NCI-H345 treated with DMSO at 0.1 percent for 48 hours (cell line): ENCODE measurements around the gene SHMT2.

Experiments used
- DNase-seq: peaks from one replicate; lab custom pipeline; 2025; ENCODE audit not compliant: unreplicated experiment; lab: John Stamatoyannopoulos, UW

The SHMT2 gene

GRCh38 chr12:57196956-57197355, 32.6 kb upstream of the SHMT2 start:
- DNase-seq = no peak

DNA sequence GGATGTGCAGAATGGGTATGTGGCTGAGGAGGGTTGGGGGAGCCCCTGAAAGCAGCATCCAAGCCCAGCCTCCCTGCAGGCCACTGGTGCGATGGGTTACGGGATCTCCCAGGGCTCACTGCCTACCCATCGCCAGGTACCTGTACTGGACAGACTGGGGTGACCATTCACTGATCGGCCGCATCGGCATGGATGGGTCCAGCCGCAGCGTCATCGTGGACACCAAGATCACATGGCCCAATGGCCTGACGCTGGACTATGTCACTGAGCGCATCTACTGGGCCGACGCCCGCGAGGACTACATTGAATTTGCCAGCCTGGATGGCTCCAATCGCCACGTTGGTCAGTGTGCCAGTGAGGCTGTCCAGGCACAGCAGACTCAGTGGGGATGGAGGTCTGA, 31.2 kb upstream of the SHMT2 start:
- no peak for DNase-seq

- no peak for DNase-seq
Observed at GRCh38 chr12:57199191-57199590, 30.3 kb upstream of the SHMT2 start.

GRCh38 chr12:57200497-57200896, 29.0 kb upstream of the SHMT2 start:
- DNase-seq = no peak

- DNase-seq = no peak
Observed at GRCh38 chr12:57201219-57201618, 28.3 kb upstream of the SHMT2 start.

DNA sequence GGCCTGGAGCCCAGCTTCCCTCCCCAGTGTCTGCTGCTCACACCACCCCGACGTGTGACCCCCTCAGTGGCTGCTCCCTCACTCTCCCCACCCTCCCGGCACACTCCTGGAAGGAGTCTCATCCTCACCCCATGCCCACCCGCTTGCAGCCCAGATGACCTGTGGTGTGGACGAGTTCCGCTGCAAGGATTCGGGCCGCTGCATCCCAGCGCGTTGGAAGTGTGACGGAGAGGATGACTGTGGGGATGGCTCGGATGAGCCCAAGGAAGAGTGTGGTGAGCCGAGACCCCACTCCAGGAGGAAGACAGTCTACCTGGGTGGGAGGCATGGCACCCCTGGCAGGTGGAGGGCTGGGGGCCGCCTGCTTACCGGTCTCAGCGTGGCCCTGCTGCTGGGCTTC, 27.9 kb upstream of the SHMT2 start:
- DNase-seq = no peak

DNA sequence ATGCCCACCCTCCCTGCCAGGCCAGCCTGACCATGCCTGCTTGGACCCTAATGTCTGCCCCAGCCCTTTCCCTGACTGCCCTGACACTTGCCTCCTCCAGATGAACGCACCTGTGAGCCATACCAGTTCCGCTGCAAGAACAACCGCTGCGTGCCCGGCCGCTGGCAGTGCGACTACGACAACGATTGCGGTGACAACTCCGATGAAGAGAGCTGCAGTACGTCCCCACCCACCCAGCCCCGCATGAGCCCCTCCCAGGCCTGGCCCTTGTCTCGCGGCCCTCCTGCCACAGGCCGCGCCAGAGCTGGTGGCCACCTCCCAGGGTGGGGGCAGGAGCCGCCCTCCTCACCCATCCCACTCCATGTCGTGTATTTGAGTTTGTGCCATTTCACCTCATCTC, 27.2 kb upstream of the SHMT2 start:
- no peak for DNase-seq

- no peak for DNase-seq
Observed at GRCh38 chr12:57203201-57203600, 26.3 kb upstream of the SHMT2 start.

DNA sequence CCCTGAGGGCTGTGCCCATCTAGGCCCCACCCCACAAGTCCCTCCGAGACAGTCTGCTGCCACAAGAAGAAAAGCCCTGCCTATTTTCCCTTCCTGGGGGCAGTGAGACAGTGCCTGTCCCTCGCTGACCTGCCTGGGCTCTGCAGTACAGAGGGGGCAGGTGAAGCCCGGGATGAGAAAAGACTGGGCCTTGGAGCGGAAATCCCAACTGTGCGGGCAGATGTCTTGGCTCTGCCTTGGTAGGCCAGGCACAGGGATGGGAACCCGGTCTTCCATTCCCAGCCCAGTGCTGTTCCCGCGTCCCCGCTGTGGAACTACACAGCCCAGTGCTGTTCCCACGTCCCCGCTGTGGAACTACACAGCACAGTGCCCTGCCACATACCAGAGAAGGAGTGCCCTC, 25.7 kb upstream of the SHMT2 start:
- DNase-seq = no peak

DNA sequence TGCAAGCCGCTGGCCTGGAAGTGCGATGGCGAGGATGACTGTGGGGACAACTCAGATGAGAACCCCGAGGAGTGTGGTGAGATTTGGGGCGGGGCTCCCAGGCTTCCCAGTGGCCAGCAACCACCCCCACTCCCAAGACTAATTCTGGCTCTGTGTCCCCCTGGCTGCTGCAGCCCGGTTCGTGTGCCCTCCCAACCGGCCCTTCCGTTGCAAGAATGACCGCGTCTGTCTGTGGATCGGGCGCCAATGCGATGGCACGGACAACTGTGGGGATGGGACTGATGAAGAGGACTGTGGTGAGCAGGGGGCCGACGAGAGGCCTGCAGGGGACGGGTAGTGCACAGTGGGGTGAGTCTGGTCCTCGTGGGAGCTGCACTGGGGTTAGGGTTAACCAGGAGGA, 25.1 kb upstream of the SHMT2 start:
- no peak for DNase-seq

- DNase-seq = no peak
Observed at GRCh38 chr12:57205186-57205585, 24.3 kb upstream of the SHMT2 start.

- no peak for DNase-seq
Observed at GRCh38 chr12:57205931-57206330, 23.6 kb upstream of the SHMT2 start.

- DNase-seq = no peak
Observed at GRCh38 chr12:57207731-57208630, 21.5 kb upstream of the SHMT2 start.

DNA sequence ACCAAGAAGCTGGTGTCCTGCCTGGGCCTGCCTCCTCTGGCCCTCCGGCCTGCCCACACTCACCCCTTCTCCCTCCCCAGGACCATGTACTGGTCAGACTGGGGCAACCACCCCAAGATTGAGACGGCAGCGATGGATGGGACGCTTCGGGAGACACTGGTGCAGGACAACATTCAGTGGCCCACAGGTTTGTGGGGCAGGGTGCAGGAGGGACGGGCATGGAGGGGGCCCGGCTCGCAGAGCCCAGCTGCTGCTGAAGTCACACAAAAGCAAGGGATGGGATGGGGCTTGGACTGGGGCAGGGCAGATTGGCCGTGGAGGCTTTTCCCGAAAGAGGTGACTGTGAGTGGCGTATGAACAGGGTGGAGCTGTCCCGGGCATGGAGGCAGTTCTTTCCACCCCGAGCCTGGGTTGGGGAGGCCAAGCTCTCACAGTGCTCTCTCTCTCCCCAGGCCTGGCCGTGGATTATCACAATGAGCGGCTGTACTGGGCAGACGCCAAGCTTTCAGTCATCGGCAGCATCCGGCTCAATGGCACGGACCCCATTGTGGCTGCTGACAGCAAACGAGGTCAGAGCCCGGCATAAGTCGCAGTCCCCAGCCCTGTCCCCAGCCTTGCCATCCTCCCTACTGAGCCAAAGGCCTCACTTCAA, 20.8 kb upstream of the SHMT2 start:
- DNase-seq = no peak

DNA sequence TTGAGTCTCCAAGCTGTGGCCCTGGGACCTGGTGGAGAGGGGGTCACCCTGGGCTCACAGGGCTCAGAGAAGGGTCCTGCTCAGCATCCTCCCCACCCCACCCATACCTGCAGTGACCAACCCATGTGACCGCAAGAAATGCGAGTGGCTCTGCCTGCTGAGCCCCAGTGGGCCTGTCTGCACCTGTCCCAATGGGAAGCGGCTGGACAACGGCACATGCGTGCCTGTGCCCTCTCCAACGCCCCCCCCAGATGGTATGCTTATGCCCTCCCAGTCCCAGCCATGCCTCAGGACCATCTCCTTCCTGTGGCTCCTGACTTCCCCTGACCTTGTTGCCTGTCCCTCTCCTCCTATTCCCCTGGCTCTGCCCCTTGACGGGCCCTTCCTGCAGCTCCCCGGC, 19.6 kb upstream of the SHMT2 start:
- no peak for DNase-seq

DNA sequence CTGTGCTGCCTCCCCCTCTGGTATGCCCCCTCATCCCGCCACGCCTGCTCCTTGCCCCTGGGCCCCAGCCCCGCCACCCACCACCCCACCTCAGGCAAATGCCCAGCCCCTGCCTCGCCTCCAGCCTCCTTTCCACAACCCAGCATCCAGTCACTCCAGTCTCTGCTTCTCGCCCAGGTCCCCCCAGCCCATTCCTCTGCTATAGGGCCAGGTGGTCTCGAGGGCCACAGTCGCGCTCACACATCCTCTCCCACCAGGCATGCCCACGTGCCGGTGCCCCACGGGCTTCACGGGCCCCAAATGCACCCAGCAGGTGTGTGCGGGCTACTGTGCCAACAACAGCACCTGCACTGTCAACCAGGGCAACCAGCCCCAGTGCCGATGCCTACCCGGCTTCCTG, 19.1 kb upstream of the SHMT2 start:
- no peak for DNase-seq

GRCh38 chr12:57210926-57211692, 18.4 kb upstream of the SHMT2 start:
- DNase-seq = no peak

DNA sequence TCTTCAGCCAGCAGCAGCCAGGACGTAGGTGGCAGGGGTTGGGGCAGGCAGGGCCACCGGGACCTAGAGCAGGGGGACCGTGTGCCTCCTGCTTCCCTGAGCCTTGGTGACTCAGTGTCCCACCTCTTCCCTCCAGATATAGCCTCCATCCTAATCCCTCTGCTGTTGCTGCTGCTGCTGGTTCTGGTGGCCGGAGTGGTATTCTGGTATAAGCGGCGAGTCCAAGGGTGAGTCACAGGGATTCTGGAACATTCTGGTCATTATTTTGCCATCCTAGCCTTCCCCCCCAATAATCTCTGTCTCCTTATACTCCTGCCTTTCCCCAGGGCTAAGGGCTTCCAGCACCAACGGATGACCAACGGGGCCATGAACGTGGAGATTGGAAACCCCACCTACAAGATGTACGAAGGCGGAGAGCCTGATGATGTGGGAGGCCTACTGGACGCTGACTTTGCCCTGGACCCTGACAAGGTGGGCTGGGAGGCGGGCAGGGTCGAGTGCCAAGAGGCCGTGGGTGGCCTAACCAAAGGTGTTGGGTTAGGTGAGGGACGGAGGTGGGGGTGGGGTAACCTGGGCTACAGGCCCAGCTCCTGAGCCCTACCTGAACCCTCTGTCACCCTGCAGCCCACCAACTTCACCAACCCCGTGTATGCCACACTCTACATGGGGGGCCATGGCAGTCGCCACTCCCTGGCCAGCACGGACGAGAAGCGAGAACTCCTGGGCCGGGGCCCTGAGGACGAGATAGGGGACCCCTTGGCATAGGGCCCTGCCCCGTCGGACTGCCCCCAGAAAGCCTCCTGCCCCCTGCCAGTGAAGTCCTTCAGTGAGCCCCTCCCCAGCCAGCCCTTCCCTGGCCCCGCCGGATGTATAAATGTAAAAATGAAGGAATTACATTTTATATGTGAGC, 17.5 kb upstream of the SHMT2 start:
- DNase-seq = no peak

DNA sequence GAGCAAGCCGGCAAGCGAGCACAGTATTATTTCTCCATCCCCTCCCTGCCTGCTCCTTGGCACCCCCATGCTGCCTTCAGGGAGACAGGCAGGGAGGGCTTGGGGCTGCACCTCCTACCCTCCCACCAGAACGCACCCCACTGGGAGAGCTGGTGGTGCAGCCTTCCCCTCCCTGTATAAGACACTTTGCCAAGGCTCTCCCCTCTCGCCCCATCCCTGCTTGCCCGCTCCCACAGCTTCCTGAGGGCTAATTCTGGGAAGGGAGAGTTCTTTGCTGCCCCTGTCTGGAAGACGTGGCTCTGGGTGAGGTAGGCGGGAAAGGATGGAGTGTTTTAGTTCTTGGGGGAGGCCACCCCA, 16.8 kb upstream of the SHMT2 start:
- DNase-seq = no peak

DNA sequence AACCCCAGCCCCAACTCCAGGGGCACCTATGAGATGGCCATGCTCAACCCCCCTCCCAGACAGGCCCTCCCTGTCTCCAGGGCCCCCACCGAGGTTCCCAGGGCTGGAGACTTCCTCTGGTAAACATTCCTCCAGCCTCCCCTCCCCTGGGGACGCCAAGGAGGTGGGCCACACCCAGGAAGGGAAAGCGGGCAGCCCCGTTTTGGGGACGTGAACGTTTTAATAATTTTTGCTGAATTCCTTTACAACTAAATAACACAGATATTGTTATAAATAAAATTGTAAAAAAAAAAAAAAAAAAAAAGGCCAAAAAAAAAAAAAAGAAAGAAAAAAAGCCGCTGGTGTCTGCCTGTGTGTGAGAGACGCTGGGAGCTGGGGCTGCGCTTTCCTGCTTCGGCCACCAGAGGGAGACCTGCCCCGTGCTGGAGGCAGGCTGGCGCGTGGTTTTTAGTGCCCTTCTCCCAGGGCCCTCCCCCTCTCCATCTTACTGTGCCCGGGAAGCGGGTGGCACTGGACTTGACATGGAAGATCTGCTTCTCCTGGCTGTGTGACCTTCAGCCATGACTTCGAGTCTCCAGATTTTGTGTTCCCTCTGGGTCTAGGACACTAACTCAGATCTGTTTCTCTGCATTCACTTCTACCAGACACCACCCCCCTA, 16.3 kb upstream of the SHMT2 start:
- DNase-seq = peak; percentile 79
